ENCODE measurements around the gene KCNQ2.

KCNQ2 gene

GRCh38 chr20:63469019-63469712 lies 3.3 kb downstream of the KCNQ2 start:
- no peak for DNase-seq

- no peak for DNase-seq
Observed at GRCh38 chr20:63468421-63468820, 4.0 kb downstream of the KCNQ2 start.

- no peak for DNase-seq
Observed at GRCh38 chr20:63467294-63468083, 5.0 kb downstream of the KCNQ2 start.

- DNase-seq = no peak
Observed at GRCh38 chr20:63466861-63467260, 5.6 kb downstream of the KCNQ2 start.

GRCh38 chr20:63466250-63466825 lies 6.1 kb downstream of the KCNQ2 start:
- no peak for DNase-seq

- no peak for DNase-seq
Observed at GRCh38 chr20:63465380-63466249, 6.8 kb downstream of the KCNQ2 start.

- DNase-seq = no peak
Observed at GRCh38 chr20:63464289-63464635, 8.2 kb downstream of the KCNQ2 start.

GRCh38 chr20:63463400-63464288 lies 8.8 kb downstream of the KCNQ2 start:
- DNase-seq = no peak

- no peak for DNase-seq
Observed at GRCh38 chr20:63462244-63462643, 10.2 kb downstream of the KCNQ2 start.

- DNase-seq = no peak
Observed at GRCh38 chr20:63461104-63461763, 11.2 kb downstream of the KCNQ2 start.

GRCh38 chr20:63459070-63459380 lies 13.4 kb downstream of the KCNQ2 start:
- no peak for DNase-seq

- DNase-seq = no peak
Observed at GRCh38 chr20:63458170-63459069, 14.0 kb downstream of the KCNQ2 start.

- peak; percentile 81 for DNase-seq
Observed at GRCh38 chr20:63457737-63458136, 14.7 kb downstream of the KCNQ2 start.

GRCh38 chr20:63456429-63457284 lies 15.8 kb downstream of the KCNQ2 start:
- peak; percentile 29 for DNase-seq

- no peak for DNase-seq
Observed at GRCh38 chr20:63455568-63455859, 16.9 kb downstream of the KCNQ2 start.

GRCh38 chr20:63454731-63455567 lies 17.5 kb downstream of the KCNQ2 start:
- DNase-seq = peak; percentile 78

GRCh38 chr20:63452821-63453523 lies 19.5 kb downstream of the KCNQ2 start:
- DNase-seq = no peak

GRCh38 chr20:63452341-63452740 lies 20.1 kb downstream of the KCNQ2 start:
- no peak for DNase-seq

Measured in NCI-H1436 treated with DMSO at 0.1 percent for 48 hours (cell line).